NCI-H1694 treated with DMSO at 0.1 percent for 48 hours (cell line): ENCODE data around the gene DNMT3A.
A peak's percentile ranks its signal among the peaks of the same experiment; 100 is the strongest.
"Not testable (repeated sequence)": the region's sequence is repeated elsewhere in the genome, so short reads cannot be mapped to it uniquely, and the experiment has no call there.

Source experiments
- DNase-seq: peaks from one replicate; lab custom pipeline; 2025; lab: John Stamatoyannopoulos, UW

The DNMT3A gene

GRCh38 chr2:25283921-25284320, 57.8 kb downstream of the DNMT3A start:
- DNase-seq = no peak

GRCh38 chr2:25281941-25282340, 59.8 kb downstream of the DNMT3A start:
- DNase-seq = no peak

GRCh38 chr2:25281522-25281921, 60.2 kb downstream of the DNMT3A start:
- DNase-seq = peak; percentile 12

- no peak for DNase-seq
Observed at GRCh38 chr2:25280051-25280687, 61.6 kb downstream of the DNMT3A start.

- DNase-seq = no peak
Observed at GRCh38 chr2:25279091-25279651, 62.6 kb downstream of the DNMT3A start.

DNA sequence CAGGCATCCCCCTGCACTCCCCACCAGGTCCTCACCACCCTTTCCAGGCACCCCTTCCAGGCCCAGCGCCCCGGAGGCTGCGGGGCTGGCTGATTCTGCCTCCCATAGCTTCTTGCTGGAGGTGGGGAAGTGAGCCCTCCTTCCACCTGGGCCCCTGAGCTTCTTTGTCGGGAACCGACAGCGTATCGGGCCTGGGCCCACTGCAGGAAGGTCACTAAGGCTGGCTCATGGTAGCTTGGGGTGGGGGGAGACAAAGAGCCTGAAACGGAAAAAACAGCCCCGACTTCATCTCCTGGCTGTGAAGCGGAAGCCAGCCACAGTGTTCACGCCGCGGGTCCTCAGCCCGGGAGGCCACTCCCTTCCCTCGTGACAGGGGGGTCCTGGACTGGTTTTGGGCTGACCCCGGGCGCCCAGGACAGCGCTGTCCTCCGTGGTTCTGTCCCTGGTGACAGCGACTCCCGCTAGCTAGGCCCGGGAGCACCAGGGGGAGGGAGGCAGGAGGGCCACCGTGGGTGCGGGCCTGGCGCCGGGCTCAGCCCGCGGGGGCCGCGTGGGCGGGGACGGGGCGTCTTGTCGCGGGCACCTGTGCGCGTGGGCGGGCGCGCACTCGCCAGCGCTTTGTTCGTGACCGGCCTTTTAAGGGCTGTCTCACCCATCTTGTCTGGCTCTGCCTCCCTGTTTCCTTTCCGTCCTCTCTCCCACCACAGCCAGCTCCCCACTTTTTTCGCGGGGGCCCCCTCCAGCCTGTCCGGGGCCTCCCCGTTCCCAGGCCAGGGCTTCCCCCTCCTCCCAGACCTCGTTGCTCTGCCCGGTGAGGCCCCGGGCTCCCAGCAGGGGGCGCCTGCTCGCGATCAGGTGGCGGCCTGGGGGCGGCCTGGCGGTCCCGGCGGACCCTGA, 64.9 kb downstream of the DNMT3A start:
- DNase-seq = no peak

GRCh38 chr2:25275575-25275965, 66.2 kb downstream of the DNMT3A start:
- DNase-seq = no peak

GRCh38 chr2:25274868-25275574, 66.7 kb downstream of the DNMT3A start:
- DNase-seq = no peak

DNA sequence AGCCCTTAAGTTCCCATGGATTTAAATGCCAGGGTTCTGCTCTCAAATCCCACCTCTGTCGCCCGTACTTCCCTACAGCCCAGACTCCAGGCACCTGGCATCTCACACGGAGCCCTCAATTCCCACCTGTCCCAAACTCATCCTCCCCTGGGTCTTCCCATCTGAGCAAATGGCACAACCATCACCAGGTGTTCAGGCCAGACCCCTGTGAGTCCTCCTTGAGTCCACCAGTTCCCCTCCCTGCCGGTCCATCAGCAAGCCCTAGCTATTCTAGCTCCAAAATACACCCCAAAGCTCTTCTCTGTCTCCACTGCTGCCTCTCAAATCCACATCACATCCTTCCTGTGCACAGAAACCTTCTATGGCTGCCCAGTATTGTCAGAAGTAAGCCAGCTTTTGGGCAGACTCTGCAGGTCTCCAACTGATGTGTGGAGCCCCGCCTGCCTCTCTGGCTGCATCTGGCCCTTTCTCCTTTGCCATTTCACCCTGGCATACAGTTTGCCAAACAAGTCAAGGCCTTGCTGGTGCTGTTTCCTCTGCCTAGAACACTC, 67.7 kb downstream of the DNMT3A start:
- DNase-seq = no peak

DNA sequence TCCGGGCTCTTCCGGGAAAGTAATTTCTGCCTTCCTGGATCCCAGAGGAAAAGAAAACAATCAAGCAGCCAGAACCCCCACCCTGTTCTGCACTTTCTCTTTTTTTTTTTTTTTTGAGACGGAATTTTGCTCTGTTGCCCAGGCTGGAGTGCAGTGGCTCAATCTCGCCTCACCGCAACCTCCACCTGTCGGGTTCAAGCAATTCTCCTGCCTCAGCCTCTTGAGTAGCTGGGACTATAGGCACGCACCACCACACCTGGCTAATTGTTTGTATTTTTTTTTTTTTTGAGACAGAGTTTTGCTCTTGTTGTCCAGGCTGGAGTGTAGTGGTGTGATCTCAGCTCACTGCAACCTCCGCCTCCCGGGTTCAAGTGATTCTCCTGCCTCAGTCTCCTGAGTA, 69.0 kb downstream of the DNMT3A start:
- DNase-seq = not testable (repeated sequence)

DNA sequence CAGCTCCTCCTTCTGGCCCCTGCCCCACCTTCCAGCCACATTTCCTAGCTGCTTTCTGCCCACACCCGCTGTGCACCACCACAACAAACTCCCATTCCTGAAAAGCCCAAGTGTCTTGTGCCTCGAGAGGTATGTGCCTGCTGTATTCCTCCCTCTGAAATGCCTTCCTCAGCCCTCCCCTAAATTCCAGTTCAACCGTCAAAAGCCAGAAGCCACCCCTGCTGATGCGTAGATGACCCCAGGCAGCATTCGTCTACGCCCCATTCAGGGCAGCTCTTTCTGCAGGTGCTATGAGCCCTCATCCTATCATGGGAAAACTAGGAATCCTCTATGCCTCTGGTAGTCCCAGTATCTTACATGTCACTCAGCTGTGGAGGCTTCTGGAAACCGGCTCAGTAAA, 71.7 kb downstream of the DNMT3A start:
- DNase-seq = no peak

- DNase-seq = no peak
Observed at GRCh38 chr2:25269233-25269632, 72.5 kb downstream of the DNMT3A start.

DNA sequence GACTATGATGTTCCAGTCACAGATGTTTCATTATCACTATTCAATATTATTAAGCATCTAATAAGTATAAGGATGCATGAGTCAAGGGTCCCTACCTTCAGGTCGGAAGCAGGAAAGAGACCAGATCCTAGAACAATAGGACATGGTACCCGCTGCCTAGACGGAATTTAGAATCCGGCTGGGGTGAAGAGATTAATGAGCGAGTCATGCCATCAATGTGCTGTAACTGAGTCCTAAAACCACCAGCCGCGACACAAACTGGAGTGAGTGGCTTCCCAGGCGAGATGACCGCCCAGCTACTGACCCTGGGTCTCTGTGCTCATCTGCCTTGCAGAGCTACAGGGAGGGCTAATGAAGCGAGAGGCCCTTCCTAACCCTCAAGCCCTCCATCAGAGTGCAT, 73.6 kb downstream of the DNMT3A start:
- no peak for DNase-seq

DNA sequence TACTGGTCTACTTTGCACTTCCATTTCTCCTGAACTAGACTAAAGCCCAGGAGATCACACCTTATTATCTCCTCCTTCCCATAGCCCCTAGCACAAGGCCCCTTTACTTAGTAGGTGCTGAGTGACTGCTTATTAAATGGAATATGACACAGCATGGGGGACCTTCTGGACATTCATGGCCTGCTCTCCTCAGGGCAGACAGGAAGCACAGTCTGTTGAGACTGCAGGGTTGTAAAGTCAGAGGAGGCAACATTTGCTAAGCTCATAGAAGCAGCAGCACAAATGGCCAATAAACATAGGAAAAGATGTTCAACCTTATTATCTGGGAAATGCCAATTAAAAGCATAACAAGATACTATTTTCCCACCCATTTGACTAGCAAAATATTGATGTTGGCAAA, 75.3 kb downstream of the DNMT3A start:
- DNase-seq = no peak

GRCh38 chr2:25265802-25266201, 75.9 kb downstream of the DNMT3A start:
- DNase-seq = no peak

- no peak for DNase-seq
Observed at GRCh38 chr2:25265001-25265400, 76.7 kb downstream of the DNMT3A start.

GRCh38 chr2:25262288-25262687, 79.4 kb downstream of the DNMT3A start:
- no peak for DNase-seq

DNA sequence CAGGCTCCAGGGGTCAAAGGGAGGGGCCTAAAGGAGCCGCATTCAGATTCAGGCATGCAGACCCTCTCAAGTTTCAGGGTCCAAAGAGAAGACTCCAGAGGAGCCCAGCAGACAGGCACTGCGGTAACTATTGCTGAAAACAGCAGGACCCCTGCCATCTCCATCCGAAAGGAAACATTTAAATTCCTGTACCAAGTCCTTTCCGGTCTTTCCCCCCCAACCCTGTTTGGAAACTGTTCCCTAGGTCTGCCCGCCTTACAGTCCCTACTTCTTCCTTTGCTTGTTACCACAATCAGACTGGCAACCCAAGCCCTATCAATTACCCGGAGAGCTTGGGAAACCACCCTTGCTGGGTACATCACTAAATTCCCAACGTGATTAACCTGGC, 82.0 kb downstream of the DNMT3A start:
- no peak for DNase-seq

GRCh38 chr2:25258847-25259736, 82.6 kb downstream of the DNMT3A start:
- DNase-seq = no peak

GRCh38 chr2:25257931-25258846, 83.5 kb downstream of the DNMT3A start:
- DNase-seq = no peak
